ENCODE results near the gene GADD45GIP1. TPM values are rescaled to one million over a fixed set of nuclear protein-coding genes. Genes with fewer than 3 reads are reported as not detected.

GADD45GIP1 gene
- total RNA-seq, 1 donor: 23.0 TPM

DNA sequence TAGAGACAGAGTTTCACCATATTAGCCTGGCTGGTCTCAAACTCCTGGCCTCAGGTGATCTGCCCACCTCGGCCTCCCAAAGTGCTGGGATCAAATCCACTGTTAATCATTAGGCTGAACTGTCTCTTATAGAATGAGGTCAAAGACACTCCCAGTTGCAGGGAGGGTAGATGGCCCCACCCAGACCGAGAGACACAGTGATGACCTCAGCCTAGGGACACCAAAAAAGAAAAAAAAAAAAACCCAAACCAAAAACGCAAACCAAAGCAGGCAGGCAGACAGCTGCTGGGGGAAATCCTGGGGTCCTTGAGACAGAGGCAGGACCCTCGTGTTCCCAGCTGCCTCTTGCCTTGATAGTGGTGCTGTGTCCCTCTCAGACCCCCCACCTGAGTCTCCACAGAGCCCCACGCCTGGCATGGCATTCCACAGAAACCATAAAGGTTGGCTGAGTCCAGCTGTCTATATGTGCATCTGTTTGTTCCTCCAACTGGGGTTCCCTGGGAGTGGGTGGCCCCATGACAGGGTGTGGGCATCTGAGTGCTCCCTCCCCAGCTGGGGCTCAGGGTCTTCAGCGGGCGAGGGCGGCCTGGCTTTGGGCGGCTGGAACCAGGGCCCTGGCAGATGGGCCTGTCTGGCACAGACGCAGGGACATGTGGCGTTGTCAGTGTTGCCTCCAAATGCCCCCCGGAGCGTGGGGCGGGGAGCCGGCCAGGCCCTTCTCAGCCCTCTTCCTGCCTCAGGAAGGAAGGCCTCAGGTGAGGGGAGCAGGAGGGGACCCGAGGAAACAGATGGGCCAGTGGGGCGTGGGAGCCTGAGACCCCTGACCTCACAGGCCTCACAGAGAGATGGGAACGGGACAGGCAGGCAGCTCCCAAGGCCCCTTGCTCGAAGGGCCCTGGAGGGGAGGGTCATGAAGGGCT is 17.5 kb upstream of the GADD45GIP1 start:
- no peak overlapping the region for H3K4me3 ChIP-seq (ENCODE audit: low read depth, low read length)
- no peak for DNase-seq (ENCODE audit: low read depth)
- no peak for TF ChIP-seq CTCF (IDR thresholded peaks at IDR 0.05; ENCODE audit: insufficient read depth, low read length)

DNA sequence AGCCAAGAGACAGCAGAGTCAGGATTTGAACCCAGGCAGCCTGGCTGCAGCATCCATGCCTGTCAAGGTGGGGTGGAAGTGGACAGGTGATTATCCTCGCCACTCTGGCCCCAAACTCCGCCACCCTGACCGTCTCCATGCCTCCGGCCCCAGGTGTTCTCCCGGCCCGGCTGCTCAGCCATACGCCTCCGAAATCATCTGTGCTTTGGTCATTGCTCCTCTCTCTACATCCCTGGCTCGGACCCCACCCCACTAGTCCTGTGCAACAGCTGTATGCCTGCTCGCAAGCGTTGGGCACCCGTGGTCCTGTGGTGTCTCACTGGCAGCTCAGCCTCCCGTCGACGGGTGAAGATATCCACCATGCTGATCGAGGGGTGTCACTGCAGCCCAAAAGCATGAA is 16.2 kb upstream of the GADD45GIP1 start:
- no peak for TF ChIP-seq CTCF (IDR thresholded peaks at IDR 0.05; ENCODE audit: insufficient read depth, low read length)
- H3K4me3 ChIP-seq (ENCODE audit: low read depth, low read length): no peak overlapping the region
- no peak for DNase-seq (ENCODE audit: low read depth)

DNA sequence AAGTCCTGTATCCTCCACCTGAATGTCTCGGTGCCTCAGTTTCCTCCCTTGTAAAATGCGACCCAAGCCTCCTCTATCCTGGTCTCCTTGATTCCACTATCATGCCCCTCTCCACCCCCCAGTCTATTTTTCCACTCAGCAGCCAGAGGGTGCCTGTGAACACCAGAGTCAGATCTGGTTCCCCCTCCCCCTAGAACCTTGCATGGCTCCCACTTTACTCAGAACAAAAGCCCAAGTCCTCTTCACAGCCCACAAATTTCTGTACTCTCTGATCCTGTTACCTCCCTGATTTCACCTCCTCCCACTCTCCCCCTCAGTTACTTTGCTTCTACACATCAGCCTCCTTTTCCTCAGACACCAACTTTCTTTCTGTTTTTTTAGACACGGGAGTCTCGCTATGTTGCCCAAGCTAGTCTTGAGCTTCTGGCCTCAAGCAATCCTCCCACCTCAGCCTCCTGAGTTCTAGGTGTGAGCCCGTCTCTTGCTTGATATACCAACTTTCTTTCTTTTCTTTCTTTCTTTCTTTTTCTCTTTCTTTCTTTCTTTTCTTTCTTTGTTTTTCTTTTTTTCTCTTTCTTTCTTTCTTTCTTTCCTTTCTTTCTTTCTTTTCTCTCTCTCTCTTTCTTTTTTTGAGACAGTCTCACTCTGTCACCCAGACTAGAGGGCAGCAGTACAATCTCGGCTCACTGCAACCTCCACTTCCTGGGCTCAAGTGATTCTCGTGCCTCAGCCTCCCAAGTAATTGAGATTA is 13.2 kb upstream of the GADD45GIP1 start:
- no peak overlapping the region for H3K4me3 ChIP-seq (ENCODE audit: low read depth, low read length)
- no peak for DNase-seq (ENCODE audit: low read depth)
- TF ChIP-seq CTCF (IDR thresholded peaks at IDR 0.05; ENCODE audit: insufficient read depth, low read length): no peak

DNA sequence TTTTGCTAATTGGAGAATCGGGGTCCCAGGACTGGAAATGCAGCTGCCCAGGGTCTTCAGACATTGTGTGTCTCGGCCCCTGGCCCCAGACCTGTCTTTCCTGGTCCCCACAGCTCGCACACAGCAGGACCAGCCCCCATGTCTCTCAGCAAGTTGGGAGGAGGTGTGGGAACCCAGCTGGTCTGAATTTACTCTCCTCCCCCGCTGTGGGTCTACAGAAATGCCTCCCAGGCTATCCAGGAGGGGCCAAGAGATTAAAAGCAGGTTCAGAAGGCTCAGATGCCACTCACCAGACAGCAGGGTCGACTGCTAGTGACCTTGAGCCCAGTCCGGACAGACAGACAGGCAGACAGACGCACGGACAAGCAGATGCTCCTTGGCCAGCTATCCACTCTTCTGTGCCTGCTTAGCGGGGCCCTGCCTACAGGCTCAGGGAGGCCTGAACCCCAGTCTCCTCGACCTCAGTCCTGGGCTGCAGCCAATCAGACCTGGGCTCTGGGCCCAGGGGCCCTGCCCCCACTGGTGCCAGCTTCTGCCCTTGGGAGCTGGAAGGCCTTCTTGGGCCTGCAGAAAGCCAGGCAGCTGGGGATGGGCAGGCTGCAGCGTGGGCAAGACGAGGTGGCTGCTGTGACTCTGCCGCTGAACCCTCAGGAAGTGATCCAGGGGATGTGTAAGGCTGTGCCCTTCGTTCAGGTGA is 12.4 kb upstream of the GADD45GIP1 start, which contains the start of gene DAND5:
TSS of gene DAND5 (plus strand) at position 285 of the 697 bp plus-strand sequence. CDS start at position 370, 85 bp downstream.
- TF ChIP-seq CTCF (IDR thresholded peaks at IDR 0.05; ENCODE audit: insufficient read depth, low read length): no peak
- no peak for DNase-seq (ENCODE audit: low read depth)
- no peak within 1 kb of the TSS for H3K4me3 ChIP-seq (ENCODE audit: low read depth, low read length)

DNA sequence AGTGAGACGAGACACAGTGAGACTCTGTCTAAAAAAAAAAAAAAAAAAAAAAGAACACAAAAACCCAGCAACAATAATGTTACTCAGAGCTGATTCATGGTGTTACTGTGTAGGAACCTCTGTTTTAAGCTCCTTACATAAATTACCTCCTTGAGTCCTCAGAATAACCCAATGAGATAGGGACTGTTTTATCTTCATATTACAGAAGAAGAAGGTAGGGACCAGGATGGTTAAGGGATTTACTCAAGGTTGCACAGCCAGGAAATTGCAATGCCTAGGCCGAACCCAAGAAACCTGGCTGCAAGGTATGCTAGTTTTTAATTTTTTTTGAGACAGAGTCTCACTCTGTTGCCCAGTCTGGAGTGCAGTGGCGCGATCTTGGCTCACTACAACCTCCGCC is 10.9 kb upstream of the GADD45GIP1 start:
- TF ChIP-seq CTCF (IDR thresholded peaks at IDR 0.05; ENCODE audit: insufficient read depth, low read length): no peak
- no peak for DNase-seq (ENCODE audit: low read depth)
- no peak overlapping the region for H3K4me3 ChIP-seq (ENCODE audit: low read depth, low read length)

- TF ChIP-seq CTCF (IDR thresholded peaks at IDR 0.05; ENCODE audit: insufficient read depth, low read length): no peak
- no peak overlapping the region for H3K4me3 ChIP-seq (ENCODE audit: low read depth, low read length)
- DNase-seq (ENCODE audit: low read depth): no peak
Measured at GRCh38 chr19:12965812-12966135, 8.8 kb upstream of the GADD45GIP1 start.
